Nephron (organoid): ENCODE measurements around the gene OGDHL.

Source experiments
- H3K27ac Mint-ChIP-seq, 3 experiments: 2 replicates each; pipeline ENCODE4 v1.8.0; 2020; ENCODE audit warnings: mixed read lengths in 3 of 3, mild to moderate bottlenecking in 2 of 3, moderate library complexity in 1 of 3
- H3K27me3 Mint-ChIP-seq: 2 replicates; pipeline ENCODE4 v1.8.0; 2021; ENCODE audit warnings: low read depth, mild to moderate bottlenecking, moderate library complexity, mixed read lengths
- H3K36me3 Mint-ChIP-seq: 2 replicates; pipeline ENCODE4 v1.8.0; 2020; ENCODE audit warnings: low read depth, mixed read lengths
- H3K4me1 Mint-ChIP-seq: 2 replicates; pipeline ENCODE4 v1.8.0; 2020; ENCODE audit warnings: mixed read lengths
- H3K4me3 Mint-ChIP-seq, 3 experiments: 2 replicates each; pipeline ENCODE4 v1.8.0; 2020; ENCODE audit warnings: mild to moderate bottlenecking in 3 of 3, mixed read lengths in 3 of 3, moderate library complexity in 2 of 3
- H3K9me3 Mint-ChIP-seq: 2 replicates; pipeline ENCODE4 v1.8.0; 2020; ENCODE audit warnings: mixed read lengths
- TF ChIP-seq, protein P1 (sequence below), 3 experiments: fragments of 200-600 bp; sonication (generic); IDR thresholded peaks; one replicate each; pipeline ENCODE4 v1.5.0; 2021; ENCODE audit warnings: antibody characterized with exemption in 3 of 3; ENCODE audit not compliant: unreplicated experiment in 3 of 3

Gene OGDHL

DNA sequence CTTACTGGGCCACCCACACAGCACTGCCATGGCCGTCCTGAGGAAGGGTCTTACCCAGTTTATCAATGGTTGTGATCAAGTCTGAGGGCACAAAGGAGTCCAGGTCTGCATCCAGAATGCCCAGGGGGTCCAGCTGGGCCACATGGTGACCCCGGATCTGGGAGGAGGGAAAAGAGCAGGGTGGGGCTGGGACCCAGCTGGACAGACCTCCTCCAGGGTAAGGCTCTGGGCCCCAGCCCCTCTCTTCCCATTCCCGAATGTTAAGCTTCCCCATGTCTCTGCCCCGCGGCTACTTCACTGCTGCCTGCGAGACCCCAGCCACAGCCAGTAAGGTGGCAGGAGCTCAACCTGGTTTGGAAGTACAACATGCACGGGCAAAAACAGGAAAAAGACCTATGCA lies 9.5 kb downstream of the OGDHL start:
- no peaks in the 10 kb centered on the region for H3K9me3 Mint-ChIP-seq
- H3K27me3 Mint-ChIP-seq: peaks cover 8% of the 10 kb centered on the region
- no peaks in the 10 kb centered on the region for H3K4me1 Mint-ChIP-seq
- no peaks in the 10 kb centered on the region for H3K36me3 Mint-ChIP-seq
- H3K27ac Mint-ChIP-seq: no peak overlapping the region
- H3K4me3 Mint-ChIP-seq: no peak overlapping the region
- TF ChIP-seq, protein P1, sequence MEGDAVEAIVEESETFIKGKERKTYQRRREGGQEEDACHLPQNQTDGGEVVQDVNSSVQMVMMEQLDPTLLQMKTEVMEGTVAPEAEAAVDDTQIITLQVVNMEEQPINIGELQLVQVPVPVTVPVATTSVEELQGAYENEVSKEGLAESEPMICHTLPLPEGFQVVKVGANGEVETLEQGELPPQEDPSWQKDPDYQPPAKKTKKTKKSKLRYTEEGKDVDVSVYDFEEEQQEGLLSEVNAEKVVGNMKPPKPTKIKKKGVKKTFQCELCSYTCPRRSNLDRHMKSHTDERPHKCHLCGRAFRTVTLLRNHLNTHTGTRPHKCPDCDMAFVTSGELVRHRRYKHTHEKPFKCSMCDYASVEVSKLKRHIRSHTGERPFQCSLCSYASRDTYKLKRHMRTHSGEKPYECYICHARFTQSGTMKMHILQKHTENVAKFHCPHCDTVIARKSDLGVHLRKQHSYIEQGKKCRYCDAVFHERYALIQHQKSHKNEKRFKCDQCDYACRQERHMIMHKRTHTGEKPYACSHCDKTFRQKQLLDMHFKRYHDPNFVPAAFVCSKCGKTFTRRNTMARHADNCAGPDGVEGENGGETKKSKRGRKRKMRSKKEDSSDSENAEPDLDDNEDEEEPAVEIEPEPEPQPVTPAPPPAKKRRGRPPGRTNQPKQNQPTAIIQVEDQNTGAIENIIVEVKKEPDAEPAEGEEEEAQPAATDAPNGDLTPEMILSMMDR (IDR thresholded peaks at IDR 0.05; ENCODE audit: unreplicated experiment in 3 of 3): no peak

DNA sequence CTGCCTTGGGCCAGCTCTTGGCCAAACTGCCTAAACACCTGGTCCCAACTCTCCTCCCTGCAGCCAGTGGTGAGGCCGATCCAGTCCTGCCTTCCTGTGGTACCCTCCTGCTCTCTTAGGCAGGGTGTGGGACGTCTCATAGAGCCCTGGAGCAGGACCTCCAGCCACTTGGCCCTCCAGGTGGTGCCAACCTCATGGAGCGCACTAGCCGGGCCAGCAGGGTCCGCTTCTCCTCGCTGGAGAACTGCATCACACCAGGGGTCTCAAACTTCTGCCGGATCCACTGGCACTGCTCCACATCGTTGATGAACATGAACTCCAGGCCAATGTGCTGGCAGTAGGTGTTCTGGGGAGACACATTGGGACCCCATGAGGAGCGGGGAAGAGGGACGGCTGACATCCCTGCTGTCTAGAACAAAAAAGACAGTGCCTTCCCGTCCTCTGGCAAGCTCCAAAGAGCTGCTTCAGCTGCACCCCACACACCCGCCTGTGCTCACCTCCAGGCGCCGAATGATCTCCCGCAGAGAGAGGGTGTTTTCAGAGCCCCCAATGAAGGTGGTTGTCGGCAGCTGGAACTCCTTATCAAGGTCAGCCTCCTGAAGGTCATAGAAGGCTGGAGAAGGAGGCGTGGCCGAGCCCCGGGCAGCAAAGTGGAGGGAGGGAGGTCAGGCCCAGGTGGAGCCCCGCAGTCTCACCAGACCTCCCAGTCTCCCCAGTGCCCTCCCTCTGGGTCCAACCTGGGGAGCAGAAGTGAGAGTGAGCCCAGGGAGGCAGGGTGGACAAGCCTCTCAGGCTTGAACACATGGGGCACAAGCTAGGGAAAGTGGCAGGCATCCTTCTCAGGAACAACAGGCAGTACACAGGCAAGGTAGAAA lies 10.2 kb downstream of the OGDHL start:
- Mint-ChIP-seq H3K4me3 (no peak overlapping the region), H3K27ac (no peak overlapping the region), H3K36me3 (no peaks in the 10 kb centered on the region), H3K27me3 (peaks cover 8% of the 10 kb centered on the region), H3K9me3 (no peaks in the 10 kb centered on the region), H3K4me1 (no peaks in the 10 kb centered on the region)
- TF ChIP-seq, protein P1 (IDR thresholded peaks at IDR 0.05; ENCODE audit: unreplicated experiment in 3 of 3): no peak

GRCh38 chr10:49751216-49751615 lies 10.9 kb downstream of the OGDHL start:
- TF ChIP-seq, protein P1 (IDR thresholded peaks at IDR 0.05; ENCODE audit: unreplicated experiment in 3 of 3): no peak
- H3K27ac Mint-ChIP-seq: no peak overlapping the region
- no peaks in the 10 kb centered on the region for H3K9me3 Mint-ChIP-seq
- no peak overlapping the region for H3K4me3 Mint-ChIP-seq
- no peaks in the 10 kb centered on the region for H3K4me1 Mint-ChIP-seq
- H3K27me3 Mint-ChIP-seq: peaks cover 5% of the 10 kb centered on the region
- no peaks in the 10 kb centered on the region for H3K36me3 Mint-ChIP-seq

DNA sequence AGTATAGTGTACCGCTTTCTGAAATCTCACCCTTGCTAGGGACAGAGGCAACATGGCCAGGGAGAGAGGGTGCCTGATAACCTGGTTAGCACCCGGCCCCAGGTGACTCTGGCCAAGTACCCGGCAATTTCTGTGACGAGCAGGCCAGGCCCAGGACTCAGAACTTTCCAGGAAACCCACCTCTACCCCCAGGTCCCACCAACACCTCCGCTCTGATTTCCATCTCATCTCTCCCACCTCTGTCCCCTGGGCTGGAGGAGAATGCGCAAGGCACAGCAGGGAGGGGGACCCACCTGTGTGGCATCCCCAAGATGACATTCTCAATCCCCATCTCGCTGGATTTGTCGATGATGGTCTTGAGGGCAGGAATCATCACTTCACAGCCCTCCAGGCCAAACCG lies 11.6 kb downstream of the OGDHL start:
- H3K9me3 Mint-ChIP-seq: no peaks in the 10 kb centered on the region
- no peaks in the 10 kb centered on the region for H3K4me1 Mint-ChIP-seq

GRCh38 chr10:49749556-49750491 lies 12.3 kb downstream of the OGDHL start:
- H3K27ac Mint-ChIP-seq: no peak overlapping the region
- H3K9me3 Mint-ChIP-seq: no peaks in the 10 kb centered on the region
- H3K4me1 Mint-ChIP-seq: no peaks in the 10 kb centered on the region
- peaks cover 5% of the 10 kb centered on the region for H3K27me3 Mint-ChIP-seq
- no peak overlapping the region for H3K4me3 Mint-ChIP-seq
- H3K36me3 Mint-ChIP-seq: no peaks in the 10 kb centered on the region
- TF ChIP-seq, protein P1 (IDR thresholded peaks at IDR 0.05; ENCODE audit: unreplicated experiment in 3 of 3): no peak

More for the DNA sequence above, 11.6 kb downstream of the OGDHL start:
- no peak overlapping the region for H3K27ac Mint-ChIP-seq
- TF ChIP-seq, protein P1 (IDR thresholded peaks at IDR 0.05; ENCODE audit: unreplicated experiment in 3 of 3): no peak
- no peak overlapping the region for H3K4me3 Mint-ChIP-seq
- peaks cover 5% of the 10 kb centered on the region for H3K27me3 Mint-ChIP-seq
- no peaks in the 10 kb centered on the region for H3K36me3 Mint-ChIP-seq
